PC-9 (cell line): ENCODE data around the gene FBN1.

ENCODE experiments used
- CTCF ChIP-seq: fragments of 200-600 bp; sonication (generic); conservative IDR thresholded peaks from 2 replicates; pipeline ENCODE4 v1.6.1; 2017; ENCODE audit warnings: mixed run types, antibody characterized with exemption, mild to moderate bottlenecking, moderate library complexity
- EZH2 ChIP-seq: fragments of 200-600 bp; sonication (generic); IDR thresholded peaks from 2 replicates; pipeline ENCODE4 v1.8.0; 2017; ENCODE audit warnings: antibody characterized with exemption, low read depth

DNA sequence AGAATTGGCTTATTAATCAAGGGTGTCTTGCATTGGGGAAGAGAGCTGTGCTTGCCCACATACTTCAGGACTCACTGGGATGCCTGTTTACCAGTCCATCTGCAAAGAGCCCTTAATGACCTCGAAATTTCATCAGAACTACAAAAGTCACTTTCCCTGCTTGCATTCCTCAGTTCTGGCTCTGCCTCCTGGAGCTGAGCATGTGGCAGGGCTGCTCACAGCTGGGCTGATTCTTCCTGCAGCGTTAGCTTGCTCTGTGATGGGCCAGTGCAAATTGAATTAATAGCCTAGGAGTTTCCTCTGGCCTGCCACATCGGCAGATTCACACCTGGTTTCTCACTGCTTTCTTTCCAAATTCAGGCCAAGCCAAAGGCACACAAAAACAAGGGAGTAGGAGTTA lies 205.4 kb downstream of the FBN1 start:
- TF ChIP-seq CTCF (no peak), EZH2 (no peak)
